HCT116 (cell line): ENCODE data around the gene CNN1. TPM values are rescaled to one million over a fixed set of nuclear protein-coding genes. Genes with fewer than 3 reads are reported as not detected.
A peak's percentile ranks its signal among the peaks of the same experiment; 100 is the strongest.

Experiments used
- ATAC-seq: fragments of 200-7000 bp; cut with Tn5 transposase; 2 replicates; pipeline ENCODE4 v1.9.1; 2020; ENCODE audit warnings: mild to moderate bottlenecking, moderate library complexity
- BruUV-seq: library from RNA; stranded (reverse); fragments of 400-500 nt; replicated peaks from 2 replicates; lab custom pipeline; 2021; lab: Mats Ljungman, UMichigan
- CTCF ChIA-PET: fragments of 300-600 bp; sonication (Branson Sonifier 250); formaldehyde crosslinking; loops from one replicate; lab custom pipeline; 2021; ENCODE audit warnings: antibody characterized with exemption; lab: Charles Lee
- POLR2A ChIA-PET: fragments of 300-600, 350-600 bp; sonication (Branson Sonifier 250); formaldehyde crosslinking; loops from one replicate; lab custom pipeline; 2021; ENCODE audit warnings: antibody characterized with exemption; lab: Charles Lee
- RAD21 ChIA-PET, 2 experiments: fragments of 300-600 bp; sonication (Branson Sonifier 250); formaldehyde crosslinking; loops; one replicate each; lab custom pipeline; 2023; ENCODE audit warnings: low total read pairs in 2 of 2; ENCODE audit not compliant: uncharacterized antibody in 2 of 2, unreplicated experiment in 2 of 2, low non-redundant PET in 1 of 2; lab: Charles Lee
- DNase-seq: peaks from one replicate; pipeline ENCODE4 v3.0.0-alpha.2; 2010; ENCODE audit warnings: low read depth, low spot score
- H2AFZ ChIP-seq: fragments of 200-600 bp; shearing (Covaris generic), sonication (generic); 2 replicates; pipeline ENCODE4 v1.6.1; 2017; ENCODE audit warnings: low read depth, mixed run types, mixed read lengths, antibody characterized with exemption, low read length; ENCODE audit not compliant: poor library complexity, severe bottlenecking
- H3K27ac ChIP-seq: 2 replicates; pipeline ENCODE4 v1.5.1; 2012; ENCODE audit warnings: low read depth, low read length
- H3K27me3 ChIP-seq: fragments of 200-600 bp; sonication (generic); 2 replicates; pipeline ENCODE4 v1.6.1; 2016; ENCODE audit warnings: mixed run types, low read length, mixed read lengths; ENCODE audit not compliant: insufficient read depth
- H3K36me3 ChIP-seq, 2 experiments: fragments of 200-500 bp in 1 of 2; fragments of 200-600 bp in 1 of 2; sonication (Bioruptor generic) in 1 of 2; sonication (generic) in 1 of 2; 2 replicates each; pipeline versions ENCODE4 v1.5.1 to v1.6.1; 2014 to 2016; ENCODE audit warnings: low read length in 2 of 2, inconsistent platforms in 1 of 2, mixed read lengths in 1 of 2, mixed run types in 1 of 2; ENCODE audit not compliant: insufficient read depth in 2 of 2, control insufficient read depth in 1 of 2
- H3K4me1 ChIP-seq, 2 experiments: fragments of 200-600 bp in 1 of 2; sonication (generic) in 1 of 2; 2 replicates each; pipeline versions ENCODE4 v1.5.1 to v1.6.1; 2012 to 2017; ENCODE audit warnings: low read length in 2 of 2, inconsistent platforms in 1 of 2, mild to moderate bottlenecking in 1 of 2, mixed read lengths in 1 of 2, mixed run types in 1 of 2, moderate library complexity in 1 of 2; ENCODE audit not compliant: insufficient read depth in 2 of 2, control insufficient read depth in 1 of 2
- H3K4me2 ChIP-seq: fragments of 200-600 bp; sonication (generic); 2 replicates; pipeline ENCODE4 v1.6.1; 2017; ENCODE audit warnings: mixed run types, low read length, mixed read lengths
- H3K4me3 ChIP-seq, 2 experiments: fragments of 200-600 bp in 1 of 2; sonication (generic) in 1 of 2; replicated peaks in 1 of 2; 2 replicates each; pipeline ENCODE4 v1.5.1; 2011 to 2016; ENCODE audit warnings: low read length in 2 of 2, control low read depth in 1 of 2, low read depth in 1 of 2, mild to moderate bottlenecking in 1 of 2, mixed read lengths in 1 of 2, mixed run types in 1 of 2
- H3K79me2 ChIP-seq: fragments of 200-600 bp; sonication (generic); 2 replicates; pipeline ENCODE4 v1.6.1; 2017; ENCODE audit warnings: mild to moderate bottlenecking, mixed run types, low read length, moderate library complexity, mixed read lengths; ENCODE audit not compliant: insufficient read depth
- H3K9ac ChIP-seq: fragments of 200-600 bp; sonication (generic); 2 replicates; pipeline ENCODE4 v1.6.1; 2016; ENCODE audit warnings: low read length, mixed read lengths
- H3K9me2 ChIP-seq: fragments of 200-600 bp; sonication (generic), shearing (Covaris generic); 2 replicates; pipeline ENCODE4 v1.6.1; 2017; ENCODE audit warnings: mixed run types, mild to moderate bottlenecking, moderate library complexity; ENCODE audit not compliant: insufficient read depth
- H3K9me3 ChIP-seq, 2 experiments: fragments of 200-500 bp in 1 of 2; fragments of 200-600 bp in 1 of 2; sonication (Bioruptor generic) in 1 of 2; sonication (generic) in 1 of 2; 2 replicates each; pipeline ENCODE4 v1.6.1; 2014 to 2017; ENCODE audit warnings: low read length in 2 of 2, mixed read lengths in 2 of 2, inconsistent platforms in 1 of 2, low read depth in 1 of 2, mild to moderate bottlenecking in 1 of 2, mixed run types in 1 of 2, moderate library complexity in 1 of 2; ENCODE audit not compliant: control insufficient read depth in 1 of 2, insufficient read depth in 1 of 2
- H4K20me1 ChIP-seq: fragments of 200-600 bp; sonication (generic), shearing (Covaris generic); 2 replicates; pipeline ENCODE4 v1.6.1; 2017; ENCODE audit warnings: mixed run types, mild to moderate bottlenecking, moderate library complexity; ENCODE audit not compliant: insufficient read depth
- CEBPB ChIP-seq: IDR thresholded peaks from 2 replicates; pipeline ENCODE4 v1.6.1; 2012; ENCODE audit warnings: low read depth
- CTCF ChIP-seq, 3 experiments: fragments of 200-600 bp in 1 of 3; sonication (generic) in 1 of 3; IDR thresholded peaks in 2 of 3; conservative IDR thresholded peaks in 1 of 3; 2 replicates each; pipeline ENCODE4 v1.5.1; 2012 to 2017; ENCODE audit warnings: low read depth in 2 of 3, low read length in 2 of 3, antibody characterized with exemption in 1 of 3, borderline replicate concordance in 1 of 3, control low read depth in 1 of 3, mild to moderate bottlenecking in 1 of 3, mixed read lengths in 1 of 3, mixed run types in 1 of 3, moderate library complexity in 1 of 3; ENCODE audit not compliant: insufficient read depth in 1 of 3
- EGR1 ChIP-seq: IDR thresholded peaks from 2 replicates; pipeline ENCODE4 v1.6.1; 2012; ENCODE audit warnings: low read depth
- EZH2 ChIP-seq: fragments of 200-600 bp; sonication (generic); IDR thresholded peaks from 2 replicates; pipeline ENCODE4 v1.6.1; 2017; ENCODE audit warnings: antibody characterized with exemption, mixed run types
- EZH2phosphoT487 ChIP-seq: fragments of 200-600 bp; IDR thresholded peaks from 2 replicates; pipeline ENCODE4 v1.6.1; 2018; ENCODE audit warnings: antibody characterized with exemption, borderline replicate concordance
- FOSL1 ChIP-seq: IDR thresholded peaks from 2 replicates; pipeline ENCODE4 v1.6.1; 2012; ENCODE audit warnings: low read depth
- JUND ChIP-seq: IDR thresholded peaks from 2 replicates; pipeline ENCODE4 v1.6.1; 2012
- MAX ChIP-seq: IDR thresholded peaks from 2 replicates; pipeline ENCODE4 v1.6.1; 2012
- POLR2AphosphoS5 ChIP-seq: IDR thresholded peaks from 2 replicates; pipeline ENCODE4 v1.6.1; 2011; ENCODE audit warnings: mild to moderate bottlenecking, low read depth, low read length, moderate library complexity
- RAD21 ChIP-seq: IDR thresholded peaks from 2 replicates; pipeline ENCODE4 v1.6.1; 2012; ENCODE audit warnings: low read depth, mild to moderate bottlenecking
- SP1 ChIP-seq: IDR thresholded peaks from 2 replicates; pipeline ENCODE4 v1.6.1; 2012; ENCODE audit warnings: low read depth
- SRF ChIP-seq: IDR thresholded peaks from 2 replicates; pipeline ENCODE4 v1.6.1; 2012; ENCODE audit warnings: low read depth
- TCF7L2 ChIP-seq: IDR thresholded peaks from 2 replicates; pipeline ENCODE4 v1.7.0; 2011; ENCODE audit warnings: borderline replicate concordance, inconsistent platforms; ENCODE audit not compliant: insufficient read depth, insufficient read length; ENCODE audit errors: extremely low read depth
- intact Hi-C: fragments of 100-400 bp; cut with micrococcal nuclease; formaldehyde crosslinking; loops from 2 replicates; pipeline ENCODE4 v1.10.0; 2022
- total RNA-seq: library from RNA; stranded (reverse); gene quantifications from one replicate; pipeline ENCODE4 v1.2.1, GENCODE V29; 2021; ENCODE audit not compliant: unreplicated experiment

CNN1 gene
- total RNA-seq, 1 experiment from 2014 or later, result 0.64 TPM

- TF ChIP-seq EZH2 (no peak), RAD21 (peak; percentile 82), TCF7L2 (no peak)
These were observed 42.1 kb upstream of the CNN1 start (continued) for GRCh38 chr19:11496391-11497163.

GRCh38 chr19:11499220-11499726 is 39.4 kb upstream of the CNN1 start:
- ATAC-seq (no peak), DNase-seq (no peak)
- intact Hi-C loops, result no loop called here
- H3K9me2 ChIP-seq, result no peaks in the 10 kb centered on the region
- H3K9ac ChIP-seq, result no peak overlapping the region
- ChIA-PET CTCF (interaction anchor here (0.9 kb wide), 1 partner anchor 37 kb away, joined by 3 read pairs; no protein-coding TSS in a partner anchor), POLR2A (no interaction called here), RAD21 (no interaction called here)
- TF ChIP-seq FOSL1, result no peak
- TF ChIP-seq JUND, result no peak
- TF ChIP-seq EGR1, result no peak
- TF ChIP-seq EZH2, result no peak
- no peak for TF ChIP-seq POLR2AphosphoS5
- TF ChIP-seq EZH2phosphoT487, result no peak
- TF ChIP-seq MAX, result no peak
- TF ChIP-seq CEBPB, result no peak
- no peak for TF ChIP-seq CTCF (IDR thresholded peaks at IDR 0.05 in 2 of 3, conservative IDR thresholded peaks at IDR 0.05 in 1 of 3; ENCODE audit: borderline replicate concordance in 1 of 3, insufficient read depth in 1 of 3, low read depth in 2 of 3, low read length in 2 of 3)
- no peak for TF ChIP-seq SRF
- TF ChIP-seq SP1, result no peak
- peaks cover 4 to 16% of the 10 kb centered on the region in 2 experiments for H3K4me1 ChIP-seq
- no peak overlapping the region for H3K4me2 ChIP-seq
- H3K9me3 ChIP-seq, result no peaks in the 10 kb centered on the region
- H3K79me2 ChIP-seq, result peaks cover under 1% of the 10 kb centered on the region; the same call in 1 of the 2 replicates
- no peaks in the 10 kb centered on the region for H3K27me3 ChIP-seq
- H3K36me3 ChIP-seq, result peaks cover 0 to 5% of the 10 kb centered on the region in 2 experiments; a peak in 1 of 4 replicates
- no peaks in the 10 kb centered on the region for H4K20me1 ChIP-seq
- no peak overlapping the region for H2AFZ ChIP-seq
- no TSS peak for BruUV-seq
- H3K27ac ChIP-seq, result no peak overlapping the region
- H3K4me3 ChIP-seq, result no peak overlapping the region
